ENCODE data around the gene AGPAT4. TPM values are rescaled to one million over a fixed set of nuclear protein-coding genes. Genes with fewer than 3 reads are reported as not detected.
"Not testable (repeated sequence)": the region's sequence is repeated elsewhere in the genome, so short reads cannot be mapped to it uniquely, and the experiment has no call there.

Gene AGPAT4
- polyA plus RNA-seq, 1 donor (not counting 4 experiments of a cell fraction or from before 2014, with no cell fraction given): 8.4 TPM

- FAIRE-seq; H2AFZ ChIP-seq (ENCODE audit: control insufficient read depth, low read length); DNase-seq (ENCODE audit: low read depth, low spot score); H3K79me2 ChIP-seq (ENCODE audit: control insufficient read depth, insufficient read depth, low read length); H3K9ac ChIP-seq (ENCODE audit: control insufficient read depth, extremely low read depth, insufficient read depth, low read length); H3K9me1 ChIP-seq (ENCODE audit: control insufficient read depth, extremely low read depth, insufficient read depth, low read length); H4K20me1 ChIP-seq (ENCODE audit: control insufficient read depth, extremely low read depth, insufficient read depth, low read length); H3K9me3 ChIP-seq (ENCODE audit: control insufficient read depth, low read depth, low read length); H3K27ac ChIP-seq (ENCODE audit: control insufficient read depth, insufficient read depth, low read length); H3K36me3 ChIP-seq (ENCODE audit: control insufficient read depth in 2 of 2, extremely low read depth in 1 of 2, insufficient read depth in 2 of 2, low read length in 2 of 2); H3K27me3 ChIP-seq (ENCODE audit: control insufficient read depth, extremely low read depth, insufficient read depth, low read length); H3K4me3 ChIP-seq (ENCODE audit: control insufficient read depth in 2 of 3, extremely low read depth in 1 of 3, insufficient read depth in 2 of 3, low read depth in 1 of 3, low read length in 3 of 3); dilution Hi-C loops (cut with MboI; ENCODE audit: extremely low pct_ligation_motif_present, low sequenced_read_pairs); H3K4me2 ChIP-seq (ENCODE audit: control insufficient read depth, extremely low read depth, insufficient read depth, low read depth, low read length): not testable (repeated sequence)
- peaks cover 22% of the 10 kb centered on the region for H3K4me1 ChIP-seq (ENCODE audit: control insufficient read depth, extremely low read depth, insufficient read depth, low read length)
These were observed 101.1 kb downstream of the AGPAT4 start for GRCh38 chr6:161172769-161173168.

GRCh38 chr6:161171207-161171606 lies 102.7 kb downstream of the AGPAT4 start:
- Histone ChIP-seq H3K4me3 (ENCODE audit: control insufficient read depth in 2 of 3, extremely low read depth in 1 of 3, insufficient read depth in 2 of 3, low read depth in 1 of 3, low read length in 3 of 3) (no peak overlapping the region), H3K79me2 (ENCODE audit: control insufficient read depth, insufficient read depth, low read length) (no peaks in the 10 kb centered on the region), H3K27me3 (ENCODE audit: control insufficient read depth, extremely low read depth, insufficient read depth, low read length) (no peaks in the 10 kb centered on the region), H2AFZ (ENCODE audit: control insufficient read depth, low read length) (no peak overlapping the region), H4K20me1 (ENCODE audit: control insufficient read depth, extremely low read depth, insufficient read depth, low read length) (no peaks in the 10 kb centered on the region), H3K9me1 (ENCODE audit: control insufficient read depth, extremely low read depth, insufficient read depth, low read length) (no peaks in the 10 kb centered on the region), H3K4me2 (ENCODE audit: control insufficient read depth, extremely low read depth, insufficient read depth, low read depth, low read length) (no peak overlapping the region), H3K4me1 (ENCODE audit: control insufficient read depth, extremely low read depth, insufficient read depth, low read length) (peaks cover 22% of the 10 kb centered on the region), H3K9ac (ENCODE audit: control insufficient read depth, extremely low read depth, insufficient read depth, low read length) (no peak overlapping the region), H3K27ac (ENCODE audit: control insufficient read depth, insufficient read depth, low read length) (no peak overlapping the region), H3K36me3 (ENCODE audit: control insufficient read depth in 2 of 2, extremely low read depth in 1 of 2, insufficient read depth in 2 of 2, low read length in 2 of 2) (no peaks in the 10 kb centered on the region), H3K9me3 (ENCODE audit: control insufficient read depth, low read depth, low read length) (no peaks in the 10 kb centered on the region)
- DNase-seq (ENCODE audit: low read depth, low spot score) (no peak), FAIRE-seq (no peak)
- TF ChIP-seq CTCF (optimal IDR thresholded peaks at IDR 0.05 in 1 of 3, IDR thresholded peaks at IDR 0.05 in 1 of 3, conservative IDR thresholded peaks at IDR 0.05 in 1 of 3; ENCODE audit: extremely low read depth in 1 of 3, insufficient read depth in 2 of 3, low read length in 3 of 3): no peak
- no peak for TF ChIP-seq EZH2 (IDR thresholded peaks at IDR 0.05; ENCODE audit: low read length)
- dilution Hi-C loops (cut with MboI; ENCODE audit: extremely low pct_ligation_motif_present, low sequenced_read_pairs): no loop called here

GRCh38 chr6:161169696-161170095 lies 104.2 kb downstream of the AGPAT4 start:
- Histone ChIP-seq H3K9me1 (ENCODE audit: control insufficient read depth, extremely low read depth, insufficient read depth, low read length) (no peaks in the 10 kb centered on the region), H3K9ac (ENCODE audit: control insufficient read depth, extremely low read depth, insufficient read depth, low read length) (no peak overlapping the region), H3K27ac (ENCODE audit: control insufficient read depth, insufficient read depth, low read length) (peak overlapping the region; percentile 69), H3K9me3 (ENCODE audit: control insufficient read depth, low read depth, low read length) (no peaks in the 10 kb centered on the region), H3K4me1 (ENCODE audit: control insufficient read depth, extremely low read depth, insufficient read depth, low read length) (peaks cover 22% of the 10 kb centered on the region), H4K20me1 (ENCODE audit: control insufficient read depth, extremely low read depth, insufficient read depth, low read length) (no peaks in the 10 kb centered on the region), H3K36me3 (ENCODE audit: control insufficient read depth in 2 of 2, extremely low read depth in 1 of 2, insufficient read depth in 2 of 2, low read length in 2 of 2) (no peaks in the 10 kb centered on the region), H3K4me2 (ENCODE audit: control insufficient read depth, extremely low read depth, insufficient read depth, low read depth, low read length) (peak overlapping the region; percentile 23), H3K27me3 (ENCODE audit: control insufficient read depth, extremely low read depth, insufficient read depth, low read length) (no peaks in the 10 kb centered on the region), H2AFZ (ENCODE audit: control insufficient read depth, low read length) (peak overlapping the region; percentile 28), H3K79me2 (ENCODE audit: control insufficient read depth, insufficient read depth, low read length) (no peaks in the 10 kb centered on the region), H3K4me3 (ENCODE audit: control insufficient read depth in 2 of 3, extremely low read depth in 1 of 3, insufficient read depth in 2 of 3, low read depth in 1 of 3, low read length in 3 of 3) (no peak overlapping the region)
- peak; percentile 29 for FAIRE-seq
- TF ChIP-seq EZH2 (IDR thresholded peaks at IDR 0.05; ENCODE audit: low read length): no peak
- no peak for TF ChIP-seq CTCF (optimal IDR thresholded peaks at IDR 0.05 in 1 of 3, IDR thresholded peaks at IDR 0.05 in 1 of 3, conservative IDR thresholded peaks at IDR 0.05 in 1 of 3; ENCODE audit: extremely low read depth in 1 of 3, insufficient read depth in 2 of 3, low read length in 3 of 3)
- DNase-seq (ENCODE audit: low read depth, low spot score): no peak
- dilution Hi-C loops (cut with MboI; ENCODE audit: extremely low pct_ligation_motif_present, low sequenced_read_pairs): no loop called here
